Left ventricle myocardium inferior (tissue), 1 donor: ENCODE data around the gene KLHL35. TPM values are rescaled to one million over a fixed set of nuclear protein-coding genes. Genes with fewer than 3 reads are reported as not detected.
A peak's percentile ranks its signal among the peaks of the same experiment; 100 is the strongest.
"Not testable (repeated sequence)": the region's sequence is repeated elsewhere in the genome, so short reads cannot be mapped to it uniquely, and the experiment has no call there.

Source experiments
- DNase-seq: peaks from one replicate; pipeline ENCODE4 v3.0.0-alpha.2; 2020
- H3K27ac ChIP-seq: fragments of 200-600 bp; replicated peaks from 2 replicates; pipeline ENCODE4 v1.8.0; 2021
- H3K27me3 ChIP-seq: fragments of 200-600 bp; 2 replicates; pipeline ENCODE4 v1.8.0; 2021; ENCODE audit warnings: low read depth
- H3K36me3 ChIP-seq: fragments of 200-600 bp; 2 replicates; pipeline ENCODE4 v1.8.0; 2021
- H3K4me1 ChIP-seq: fragments of 200-600 bp; 2 replicates; pipeline ENCODE4 v1.8.0; 2021
- H3K4me3 ChIP-seq: fragments of 200-600 bp; 2 replicates; pipeline ENCODE4 v1.8.0; 2021; ENCODE audit warnings: mild to moderate bottlenecking, moderate library complexity
- H3K9me3 ChIP-seq: fragments of 200-600 bp; replicated peaks from 2 replicates; pipeline ENCODE4 v1.8.0; 2021
- CTCF ChIP-seq: fragments of 200-600 bp; IDR thresholded peaks from 2 replicates; pipeline ENCODE4 v1.8.0; 2021; ENCODE audit warnings: antibody characterized with exemption, mild to moderate bottlenecking, borderline replicate concordance
- intact Hi-C: fragments of 100-400 bp; cut with micrococcal nuclease; formaldehyde crosslinking; loops from one replicate; pipeline ENCODE4 v1.11.0; 2022
- total RNA-seq: library from RNA; stranded (reverse); fragmentation: NEBNext Ultra II Directional; extraction: Animal tissue kit (Norgen Biotek cat#: 25700); gene quantifications from one replicate; pipeline ENCODE4 v1.2.1, GENCODE V29; 2021
- donor health status: DM: no; HTN: yes; CAD: no; lungs with severe emphysema.

Gene KLHL35
- total RNA-seq, 1 donor from 2014 or later = 0.74 TPM

GRCh38 chr11:75380245-75380644 is 52.8 kb downstream of the KLHL35 start:
- TF ChIP-seq CTCF = no peak
- no peaks in the 10 kb centered on the region for H3K36me3 ChIP-seq
- H3K27me3 ChIP-seq = no peaks in the 10 kb centered on the region
- no peaks in the 10 kb centered on the region for H3K9me3 ChIP-seq
- H3K4me3 ChIP-seq = no peak overlapping the region
- intact Hi-C loops = no loop called here
- peak overlapping the region; percentile 38 for H3K27ac ChIP-seq
- DNase-seq = no peak
- H3K4me1 ChIP-seq = peaks cover 15% of the 10 kb centered on the region

- H3K4me1 ChIP-seq = peaks cover 12% of the 10 kb centered on the region
- H3K4me3 ChIP-seq, H3K27ac ChIP-seq, H3K27me3 ChIP-seq, H3K36me3 ChIP-seq, H3K9me3 ChIP-seq, intact Hi-C loops, DNase-seq: not testable (repeated sequence)
Observed at GRCh38 chr11:75378776-75379175, 54.2 kb downstream of the KLHL35 start.

- Histone ChIP-seq H3K4me1 (peaks cover 10% of the 10 kb centered on the region), H3K27ac (no peak overlapping the region), H3K36me3 (no peaks in the 10 kb centered on the region), H3K27me3 (no peaks in the 10 kb centered on the region), H3K4me3 (no peak overlapping the region), H3K9me3 (no peaks in the 10 kb centered on the region)
- intact Hi-C loops = no loop called here
- DNase-seq = no peak
- no peak for TF ChIP-seq CTCF
Observed at GRCh38 chr11:75376175-75376574, 56.8 kb downstream of the KLHL35 start.

- intact Hi-C loops = no loop called here
- H3K4me3 ChIP-seq = no peak overlapping the region
- no peaks in the 10 kb centered on the region for H3K9me3 ChIP-seq
- peaks cover 4% of the 10 kb centered on the region for H3K4me1 ChIP-seq
- DNase-seq = no peak
- no peaks in the 10 kb centered on the region for H3K27me3 ChIP-seq
- H3K36me3 ChIP-seq = no peaks in the 10 kb centered on the region
- TF ChIP-seq CTCF = no peak
- H3K27ac ChIP-seq = no peak overlapping the region
Observed at GRCh38 chr11:75375626-75376025, 57.4 kb downstream of the KLHL35 start.

GRCh38 chr11:75374646-75375045 is 58.4 kb downstream of the KLHL35 start:
- Histone ChIP-seq H3K4me3 (no peak overlapping the region), H3K36me3 (no peaks in the 10 kb centered on the region), H3K27ac (no peak overlapping the region), H3K9me3 (peaks cover 2% of the 10 kb centered on the region), H3K27me3 (no peaks in the 10 kb centered on the region), H3K4me1 (no peaks in the 10 kb centered on the region)
- no peak for TF ChIP-seq CTCF
- intact Hi-C loops = no loop called here
- no peak for DNase-seq

- no peak for TF ChIP-seq CTCF
- H3K9me3 ChIP-seq = peaks cover 17% of the 10 kb centered on the region
- no peaks in the 10 kb centered on the region for H3K36me3 ChIP-seq
- no peak overlapping the region for H3K27ac ChIP-seq
- intact Hi-C loops = no loop called here
- H3K4me1 ChIP-seq = no peaks in the 10 kb centered on the region
- no peak overlapping the region for H3K4me3 ChIP-seq
- no peaks in the 10 kb centered on the region for H3K27me3 ChIP-seq
- no peak for DNase-seq
Observed at GRCh38 chr11:75373201-75373600, 59.8 kb downstream of the KLHL35 start.

Other genes starting within 250 kb of the KLHL35 start
- gene TPBGL, start 192.4 kb downstream of the KLHL35 start, total RNA-seq = 0.16 TPM
- 25.9 TPM for gene ARRB1, start 81.5 kb downstream of the KLHL35 start, total RNA-seq
- 864 TPM for gene RPS3, start 33.7 kb downstream of the KLHL35 start, total RNA-seq
- 4.4 TPM for gene GDPD5, start 92.7 kb upstream of the KLHL35 start, total RNA-seq
- gene SERPINH1, start 129.1 kb upstream of the KLHL35 start, total RNA-seq = 57.6 TPM
- gene MAP6, start 235.8 kb upstream of the KLHL35 start, total RNA-seq = 5.7 TPM